Measurements from ENCODE around the gene P4HB. TPM values are rescaled to one million over a fixed set of nuclear protein-coding genes. Genes with fewer than 3 reads are reported as not detected.

Gene P4HB
- total RNA-seq, 4 donors from 2014 or later = 685 to 999 (median 839) TPM

DNA sequence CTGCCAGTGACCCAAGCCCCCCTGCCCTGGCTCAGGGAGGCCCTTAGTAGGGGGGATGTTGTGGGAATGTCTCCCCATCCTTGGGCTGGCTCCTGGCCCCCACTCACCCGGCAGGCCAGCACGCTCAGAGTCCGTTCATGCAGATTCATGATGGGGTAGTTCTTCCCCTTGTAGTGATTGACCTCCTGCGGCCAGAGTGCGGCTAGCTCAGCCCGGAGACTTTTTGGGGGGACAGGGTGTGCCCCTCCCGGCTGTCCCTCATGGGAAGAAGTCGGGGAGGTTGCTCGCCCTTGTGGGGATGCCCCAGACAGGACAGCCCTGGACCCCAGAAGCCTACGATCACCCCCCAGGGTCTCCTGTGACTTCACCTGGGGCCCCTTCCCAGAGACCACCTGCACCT, 45.7 kb upstream of the P4HB start:
- no peak for TF ChIP-seq POLR2A (IDR thresholded peaks at IDR 0.05)
- 90 to 96% methylated on average over 6 to 10 of the region's 10 CpGs for WGBS, 2 donors
- intact Hi-C loops (cut with DNase I; ENCODE audit: low total_unique reads) = no loop called here
- no peak for DNase-seq (ENCODE audit: low spot score in 2 of 2)
- no peak overlapping the region for H3K4me3 ChIP-seq (ENCODE audit: low read depth, poor library complexity, severe bottlenecking)

DNA sequence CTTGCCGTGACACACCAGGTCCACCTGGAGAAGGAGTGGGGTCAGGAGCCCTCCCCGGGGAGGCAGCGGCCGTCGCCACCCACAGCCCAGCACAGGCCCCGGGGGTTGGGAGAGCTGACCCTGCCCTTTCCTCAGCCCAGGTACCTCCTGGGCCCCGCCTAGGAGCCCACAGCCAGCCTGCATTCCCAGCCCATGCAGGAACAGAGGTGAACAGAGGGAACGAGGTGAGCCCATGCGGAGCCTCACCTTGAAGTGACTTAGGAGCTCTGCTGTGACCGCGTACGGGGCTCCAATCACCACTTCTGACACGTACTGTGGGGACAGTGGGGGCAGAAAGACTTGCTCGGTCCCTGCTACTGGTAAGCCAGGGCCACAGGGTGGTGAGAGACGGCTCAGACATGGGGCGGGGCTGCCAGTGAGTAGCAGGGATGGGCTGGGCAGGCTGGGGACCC, 45.1 kb upstream of the P4HB start:
- DNase-seq (ENCODE audit: low spot score in 2 of 2) = no peak
- TF ChIP-seq POLR2A (IDR thresholded peaks at IDR 0.05) (no peak), CTCF (IDR thresholded peaks at IDR 0.05) (no peak)
- 88 to 91% methylated on average over 13 to 16 of the region's 16 CpGs for WGBS, 2 donors
- intact Hi-C loops (cut with DNase I; ENCODE audit: low total_unique reads) = no loop called here
- no peak overlapping the region for H3K4me3 ChIP-seq (ENCODE audit: low read depth, poor library complexity, severe bottlenecking)

- no peak overlapping the region for H3K4me3 ChIP-seq (ENCODE audit: low read depth, poor library complexity, severe bottlenecking)
- intact Hi-C loops (cut with DNase I; ENCODE audit: low total_unique reads) = no loop called here
- TF ChIP-seq CTCF (IDR thresholded peaks at IDR 0.05) (no peak), POLR2A (IDR thresholded peaks at IDR 0.05) (no peak)
- DNase-seq (ENCODE audit: low spot score in 2 of 2) = no peak
- 89 to 95% methylated on average over 18 to 28 of the region's 28 CpGs for WGBS, 2 donors
These were observed 44.5 kb upstream of the P4HB start for GRCh38 chr17:81904600-81905423.

DNA sequence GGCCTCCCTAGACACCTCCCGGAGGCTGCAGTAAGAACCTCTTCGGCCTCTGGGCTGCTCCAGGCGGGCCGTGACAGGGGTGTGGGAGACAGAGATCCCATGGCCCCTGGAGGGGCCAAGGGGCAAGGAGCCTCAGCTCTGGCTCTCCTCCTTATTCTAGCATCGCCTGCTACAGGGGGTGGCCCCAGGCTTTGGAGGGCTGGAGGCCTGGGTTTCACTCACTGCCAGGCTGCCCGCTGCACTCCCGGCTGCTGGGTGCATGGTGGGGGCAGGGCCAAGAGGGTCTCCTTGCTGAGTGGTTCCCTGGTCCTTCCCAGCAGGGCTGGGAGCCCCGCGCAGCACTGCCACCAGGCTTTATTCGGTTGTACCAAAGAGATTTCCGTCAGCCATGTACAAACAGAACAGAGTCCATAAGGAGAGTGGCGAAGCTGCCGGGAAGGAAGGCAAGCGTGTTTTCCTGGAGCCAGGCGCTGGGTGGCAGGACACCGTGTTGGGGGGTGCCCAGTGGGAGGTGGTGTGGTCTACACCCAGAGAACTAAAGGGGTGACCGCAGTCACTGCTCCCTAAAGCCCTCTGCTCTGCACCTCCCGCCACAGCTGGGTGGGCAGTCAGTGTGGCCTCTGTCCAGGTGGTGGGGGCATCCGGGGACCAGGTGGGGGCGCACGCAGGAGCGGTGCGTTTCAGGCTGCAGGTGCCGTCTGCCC, 43.7 kb upstream of the P4HB start:
- intact Hi-C loops (cut with DNase I; ENCODE audit: low total_unique reads) = no loop called here
- H3K4me3 ChIP-seq (ENCODE audit: low read depth, poor library complexity, severe bottlenecking) = no peak overlapping the region
- 96% methylated on average over 24 of the region's 24 CpGs for WGBS, 2 donors
- TF ChIP-seq POLR2A (IDR thresholded peaks at IDR 0.05) = no peak
- TF ChIP-seq CTCF (IDR thresholded peaks at IDR 0.05) = no peak
- no peak for DNase-seq (ENCODE audit: low spot score in 2 of 2)

DNA sequence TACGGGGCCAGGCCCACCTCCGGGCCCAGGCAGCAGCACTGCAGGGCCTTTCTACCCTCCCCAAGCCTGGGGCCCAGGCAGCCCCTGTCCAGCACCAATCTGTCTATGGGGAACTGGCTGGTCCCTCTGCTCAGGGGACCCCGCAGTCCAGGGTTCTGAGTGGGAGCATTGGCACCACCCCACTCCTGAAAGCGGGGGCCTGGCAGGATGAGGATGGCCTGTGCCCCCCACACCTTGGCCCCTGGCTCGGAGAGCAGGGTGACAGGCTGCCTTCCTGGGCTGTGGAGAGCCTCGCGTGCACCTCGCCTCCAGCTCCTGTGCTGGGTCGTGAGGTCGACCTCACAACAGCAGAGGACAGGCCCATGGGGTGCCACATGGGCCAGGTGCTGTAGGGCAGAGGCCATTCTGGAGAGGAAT, 43.1 kb upstream of the P4HB start:
- TF ChIP-seq POLR2A (IDR thresholded peaks at IDR 0.05) = no peak
- TF ChIP-seq CTCF (IDR thresholded peaks at IDR 0.05) = no peak
- DNase-seq (ENCODE audit: low spot score in 2 of 2) = no peak
- intact Hi-C loops (cut with DNase I; ENCODE audit: low total_unique reads) = no loop called here
- H3K4me3 ChIP-seq (ENCODE audit: low read depth, poor library complexity, severe bottlenecking) = no peak overlapping the region
- 88 to 100% methylated on average over 6 to 7 of the region's 10 CpGs for WGBS, 2 donors

DNA sequence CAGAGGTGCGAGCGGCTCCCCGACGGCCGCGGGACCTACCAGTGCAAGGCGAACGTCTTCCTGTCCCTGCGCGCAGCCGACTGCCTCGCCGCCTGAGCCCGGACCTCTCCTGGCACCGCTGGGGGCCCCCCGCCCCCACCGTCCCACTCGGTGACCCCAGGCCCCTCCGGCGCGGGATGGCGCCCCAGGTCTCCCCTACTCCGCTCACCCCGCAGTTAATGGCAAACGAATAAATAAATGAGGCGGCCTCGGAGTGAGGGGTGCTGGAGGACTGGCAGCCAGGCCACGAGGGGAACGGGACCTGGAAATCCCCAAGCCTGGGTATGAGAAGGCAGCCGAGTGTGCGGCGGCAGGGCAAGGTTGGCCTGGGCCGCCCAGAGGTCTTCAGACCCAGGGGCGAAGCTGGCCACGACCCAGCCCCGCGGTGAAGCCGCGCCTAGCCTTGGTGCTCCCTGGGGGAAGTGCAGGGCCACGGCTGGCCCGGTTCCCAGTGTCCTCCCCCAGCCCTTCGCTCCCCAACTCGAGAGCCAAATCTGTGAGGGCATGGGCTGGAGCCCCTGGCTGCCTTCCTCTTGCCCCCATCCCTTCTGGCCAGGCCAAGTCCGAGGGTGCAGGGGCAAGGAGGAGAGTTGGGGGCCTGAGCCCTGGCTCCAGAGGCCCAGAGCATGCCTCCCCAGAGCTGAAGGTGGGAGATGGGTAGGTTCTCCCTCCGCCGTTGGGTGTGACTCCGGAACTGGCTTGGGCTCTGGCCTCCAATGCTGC, 42.5 kb upstream of the P4HB start:
- no peak for TF ChIP-seq POLR2A (IDR thresholded peaks at IDR 0.05)
- no peak for TF ChIP-seq CTCF (IDR thresholded peaks at IDR 0.05)
- intact Hi-C loops (cut with DNase I; ENCODE audit: low total_unique reads) = no loop called here
- DNase-seq (ENCODE audit: low spot score in 2 of 2) = no peak
- 41 to 61% methylated on average over 25 to 43 of the region's 47 CpGs for WGBS, 2 donors
- H3K4me3 ChIP-seq (ENCODE audit: low read depth, poor library complexity, severe bottlenecking) = no peak overlapping the region

Measured in lower leg skin (tissue), 4 donors.